ENCODE results near the gene NEDD4L. TPM values are rescaled to one million over a fixed set of nuclear protein-coding genes. Genes with fewer than 3 reads are reported as not detected.
A peak's percentile ranks its signal among the peaks of the same experiment; 100 is the strongest.

The NEDD4L gene
- total RNA-seq, 3 donors from 2014 or later = 161 to 309 (median 256) TPM

DNA sequence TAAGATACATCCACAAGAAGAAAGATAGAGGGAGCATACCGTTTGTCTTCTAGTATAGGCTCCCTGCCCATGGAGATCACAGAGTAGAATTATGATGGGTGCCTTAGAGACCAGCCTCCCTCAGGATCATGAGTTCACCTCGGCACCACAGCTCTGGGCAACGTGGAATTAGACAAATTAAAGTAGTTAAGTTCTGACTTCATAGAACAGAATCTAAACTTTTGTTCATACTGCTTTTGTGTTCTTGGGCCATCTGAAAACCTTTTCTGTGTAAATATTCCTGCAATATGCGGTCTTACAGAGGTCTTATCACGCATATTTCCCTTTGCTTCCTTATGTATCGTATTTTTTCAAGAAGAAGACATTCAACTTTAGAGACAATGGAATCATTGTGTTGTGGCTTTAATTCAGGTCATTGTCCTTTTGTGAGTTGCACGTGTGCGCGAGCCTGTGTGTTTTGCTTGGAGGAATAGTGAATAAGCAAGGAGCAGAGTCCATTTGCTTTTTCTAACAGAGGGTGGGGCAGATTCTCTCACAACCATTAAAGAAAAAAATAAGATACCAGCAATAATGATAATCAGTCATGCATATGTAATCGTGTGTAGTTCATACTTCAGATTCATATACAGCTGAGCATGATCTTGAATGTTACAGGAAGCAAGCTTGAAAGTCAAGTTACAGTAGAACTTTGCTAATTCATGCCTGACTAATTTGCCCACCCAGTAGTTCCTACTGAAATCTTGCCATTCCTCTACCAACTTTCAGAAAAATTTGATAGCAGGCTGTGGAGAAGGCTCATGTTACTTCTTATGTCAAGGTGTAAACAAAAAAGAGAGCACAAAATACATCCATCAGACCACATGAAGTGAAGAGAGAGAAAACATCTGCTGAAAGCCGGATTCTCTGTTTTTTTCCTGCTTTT lies 243.6 kb downstream of the NEDD4L start:
- ATAC-seq (peak; percentile 80), DNase-seq (peak; percentile 63 to 68 (median 65))
- Histone ChIP-seq H3K9me3 (no peaks in the 10 kb centered on the region), H3K36me3 (ENCODE audit: low read depth) (no peaks in the 10 kb centered on the region), H3K4me1 (ENCODE audit: low read depth) (peaks cover 30% of the 10 kb centered on the region), H3K4me3 (peak overlapping the region; percentile 12)
- intact Hi-C loops (cut with DNase I, micrococcal nuclease) = no loop called here
- TF ChIP-seq, protein P1, sequence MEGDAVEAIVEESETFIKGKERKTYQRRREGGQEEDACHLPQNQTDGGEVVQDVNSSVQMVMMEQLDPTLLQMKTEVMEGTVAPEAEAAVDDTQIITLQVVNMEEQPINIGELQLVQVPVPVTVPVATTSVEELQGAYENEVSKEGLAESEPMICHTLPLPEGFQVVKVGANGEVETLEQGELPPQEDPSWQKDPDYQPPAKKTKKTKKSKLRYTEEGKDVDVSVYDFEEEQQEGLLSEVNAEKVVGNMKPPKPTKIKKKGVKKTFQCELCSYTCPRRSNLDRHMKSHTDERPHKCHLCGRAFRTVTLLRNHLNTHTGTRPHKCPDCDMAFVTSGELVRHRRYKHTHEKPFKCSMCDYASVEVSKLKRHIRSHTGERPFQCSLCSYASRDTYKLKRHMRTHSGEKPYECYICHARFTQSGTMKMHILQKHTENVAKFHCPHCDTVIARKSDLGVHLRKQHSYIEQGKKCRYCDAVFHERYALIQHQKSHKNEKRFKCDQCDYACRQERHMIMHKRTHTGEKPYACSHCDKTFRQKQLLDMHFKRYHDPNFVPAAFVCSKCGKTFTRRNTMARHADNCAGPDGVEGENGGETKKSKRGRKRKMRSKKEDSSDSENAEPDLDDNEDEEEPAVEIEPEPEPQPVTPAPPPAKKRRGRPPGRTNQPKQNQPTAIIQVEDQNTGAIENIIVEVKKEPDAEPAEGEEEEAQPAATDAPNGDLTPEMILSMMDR (IDR thresholded peaks at IDR 0.05) = no peak

DNA sequence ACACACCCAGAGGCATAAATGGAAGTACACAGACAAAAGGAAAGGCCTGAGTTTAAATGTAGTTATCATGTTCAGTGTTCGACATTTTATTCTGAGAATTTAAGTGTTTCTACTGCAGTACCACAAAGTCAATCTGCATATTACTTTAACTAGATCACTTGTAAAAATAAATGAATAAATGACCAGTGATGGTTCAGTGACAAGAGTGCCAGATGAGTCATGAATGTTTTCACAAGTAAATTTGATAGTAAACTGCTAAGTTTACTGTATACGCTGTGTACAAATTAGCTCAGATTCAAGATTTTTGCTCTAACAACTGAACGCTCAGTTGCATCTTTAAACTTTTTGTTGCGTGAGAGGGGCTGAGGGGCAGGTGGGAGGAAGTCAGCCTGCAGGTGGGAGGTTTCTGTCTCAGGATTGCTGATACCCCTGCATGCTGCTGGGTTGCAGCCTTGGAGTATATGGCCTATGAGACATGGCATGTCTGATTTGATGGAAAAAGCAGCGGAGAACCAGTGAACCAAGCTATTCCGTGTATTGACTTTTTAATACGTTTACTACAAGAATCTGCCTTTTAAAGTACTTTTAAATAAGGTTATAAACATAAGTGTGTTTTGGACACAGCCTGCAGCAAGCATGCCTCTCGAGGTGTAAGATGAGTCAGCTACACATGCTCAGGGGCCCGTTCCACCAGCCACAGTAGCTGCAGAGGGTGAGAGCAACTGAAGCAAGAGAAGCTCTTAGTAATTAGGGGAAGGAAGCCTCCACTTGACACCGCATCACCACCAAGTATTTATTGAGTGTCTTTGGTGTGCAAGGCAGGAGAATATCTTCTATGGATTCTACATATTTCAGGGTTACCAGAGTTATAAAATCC lies 245.1 kb downstream of the NEDD4L start:
- no peaks in the 10 kb centered on the region for H3K9me3 ChIP-seq
- intact Hi-C loops (cut with DNase I, micrococcal nuclease) = no loop called here
- no peaks in the 10 kb centered on the region for H3K36me3 ChIP-seq (ENCODE audit: low read depth)
- TF ChIP-seq, protein P1 (IDR thresholded peaks at IDR 0.05) = no peak
- ATAC-seq = no peak
- no peak for DNase-seq
- H3K4me1 ChIP-seq (ENCODE audit: low read depth) = peaks cover 27% of the 10 kb centered on the region
- no peak overlapping the region for H3K4me3 ChIP-seq

DNA sequence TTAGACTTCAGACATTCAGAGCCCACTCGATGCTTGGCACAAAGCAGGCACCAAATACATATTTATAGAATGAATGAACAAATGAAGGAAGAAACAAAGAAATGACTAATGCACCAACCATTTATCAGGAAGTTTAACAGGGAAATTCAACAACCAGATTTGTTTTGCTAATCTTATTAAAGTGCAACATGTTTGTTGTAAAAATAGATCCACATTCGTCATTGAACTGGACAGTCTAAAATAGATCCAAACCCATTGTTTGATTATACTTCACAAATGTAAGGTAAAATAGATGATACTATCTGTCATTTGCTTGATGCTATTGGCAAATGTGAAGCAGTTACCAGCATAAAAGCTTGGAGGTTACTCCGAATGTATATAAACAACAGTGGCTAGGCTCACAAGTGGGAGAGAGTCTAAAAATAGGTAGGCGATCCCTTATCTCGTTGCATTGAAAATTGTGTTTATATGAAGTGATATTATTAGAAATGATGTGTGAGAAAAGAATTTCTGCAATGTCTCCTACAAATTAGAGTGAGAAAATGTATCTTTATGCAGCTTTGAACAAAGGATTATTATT lies 246.2 kb downstream of the NEDD4L start:
- Histone ChIP-seq H3K4me1 (ENCODE audit: low read depth) (peaks cover 21% of the 10 kb centered on the region), H3K4me3 (no peak overlapping the region), H3K36me3 (ENCODE audit: low read depth) (no peaks in the 10 kb centered on the region), H3K9me3 (no peaks in the 10 kb centered on the region)
- TF ChIP-seq, protein P1 (IDR thresholded peaks at IDR 0.05) = no peak
- intact Hi-C loops (cut with DNase I, micrococcal nuclease) = no loop called here
- no peak for ATAC-seq
- no peak for DNase-seq

DNA sequence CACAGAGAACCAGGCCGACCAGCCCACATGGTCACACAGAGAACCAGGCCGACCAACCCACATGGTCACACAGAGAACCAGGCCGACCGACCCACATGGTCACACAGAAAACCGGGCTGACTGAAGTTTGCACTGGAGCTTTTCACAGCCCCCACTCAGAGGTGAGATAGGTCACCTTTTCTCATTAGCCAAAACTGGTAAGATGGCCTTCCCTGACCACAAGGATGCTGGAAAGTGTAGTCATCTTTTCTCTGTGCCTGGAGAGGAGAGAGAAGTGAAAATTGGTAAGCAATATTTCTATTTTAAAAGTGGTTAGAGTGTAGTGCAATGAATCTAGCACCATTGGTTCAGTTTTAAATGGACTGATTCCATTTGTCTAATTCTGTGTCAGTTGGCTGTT lies 247.1 kb downstream of the NEDD4L start:
- H3K36me3 ChIP-seq (ENCODE audit: low read depth) = no peaks in the 10 kb centered on the region
- no peaks in the 10 kb centered on the region for H3K9me3 ChIP-seq
- no peak for DNase-seq
- H3K4me1 ChIP-seq (ENCODE audit: low read depth) = peaks cover 17% of the 10 kb centered on the region
- no peak overlapping the region for H3K4me3 ChIP-seq
- ATAC-seq = no peak
- intact Hi-C loops (cut with DNase I, micrococcal nuclease) = no loop called here
- TF ChIP-seq, protein P1 (IDR thresholded peaks at IDR 0.05) = no peak

DNA sequence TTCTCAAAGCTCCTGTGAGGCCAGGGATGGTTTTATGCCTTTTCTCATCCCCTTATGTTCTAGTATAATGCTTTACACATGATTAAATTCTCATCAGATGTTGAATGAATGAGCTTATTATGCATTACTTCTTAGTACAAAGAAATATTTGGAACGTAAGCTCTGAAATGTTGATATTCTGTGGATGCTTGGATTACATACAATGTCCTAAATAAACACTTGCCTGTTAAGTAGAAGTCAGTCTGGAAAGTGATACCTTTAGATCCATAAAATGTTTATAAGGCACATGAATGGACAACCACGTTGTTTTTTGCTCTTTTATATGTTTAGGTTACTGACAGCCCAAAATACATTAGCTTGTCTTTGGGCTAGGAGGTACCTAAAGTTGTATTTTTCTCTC lies 248.6 kb downstream of the NEDD4L start:
- intact Hi-C loops (cut with DNase I, micrococcal nuclease) = no loop called here
- no peaks in the 10 kb centered on the region for H3K36me3 ChIP-seq (ENCODE audit: low read depth)
- H3K4me1 ChIP-seq (ENCODE audit: low read depth) = peaks cover 9% of the 10 kb centered on the region
- TF ChIP-seq, protein P1 (IDR thresholded peaks at IDR 0.05) = no peak
- no peak overlapping the region for H3K4me3 ChIP-seq
- H3K9me3 ChIP-seq = no peaks in the 10 kb centered on the region
- DNase-seq (no peak), ATAC-seq (no peak)
